DND-41 (cell line): ENCODE results near the gene PHF1.

ENCODE experiments used
- ATAC-seq: fragments of 200-7000 bp; cut with Tn5 transposase; 3 replicates; pipeline ENCODE4 v1.9.1; 2021; ENCODE audit warnings: low read depth; ENCODE audit not compliant: insufficient read depth
- DNase-seq: peaks from one replicate; pipeline ENCODE4 v3.0.0-alpha.2; 2020
- H2AFZ ChIP-seq: 2 replicates; pipeline ENCODE4 v1.6.0; 2012; ENCODE audit warnings: low read depth, low read length
- H3K27ac ChIP-seq: 2 replicates; pipeline ENCODE4 v1.5.1; 2012; ENCODE audit warnings: low read length, inconsistent platforms
- H3K27me3 ChIP-seq: fragments of 200-600 bp; sonication (generic); 2 replicates; pipeline ENCODE4 v1.6.0; 2012; ENCODE audit warnings: low read length, mild to moderate bottlenecking, inconsistent platforms; ENCODE audit not compliant: insufficient read depth, poor library complexity
- H3K36me3 ChIP-seq: 2 replicates; pipeline ENCODE4 v1.5.1; 2012; ENCODE audit warnings: low read length, inconsistent platforms; ENCODE audit not compliant: insufficient read depth
- H3K4me1 ChIP-seq: 2 replicates; pipeline ENCODE4 v1.5.1; 2012; ENCODE audit warnings: mild to moderate bottlenecking, low read length; ENCODE audit not compliant: insufficient read depth
- H3K4me2 ChIP-seq: 2 replicates; pipeline ENCODE4 v1.6.0; 2012; ENCODE audit warnings: mild to moderate bottlenecking, moderate library complexity, low read length, inconsistent platforms; ENCODE audit not compliant: insufficient read depth
- H3K4me3 ChIP-seq, 2 experiments: fragments of 200-600 bp in 1 of 2; shearing (Covaris generic) in 1 of 2; 2 replicates each; pipeline ENCODE4 v1.5.1; 2012 to 2016; ENCODE audit warnings: inconsistent platforms in 2 of 2, low read length in 2 of 2, mild to moderate bottlenecking in 2 of 2, low read depth in 1 of 2, moderate library complexity in 1 of 2
- H3K79me2 ChIP-seq: 2 replicates; pipeline ENCODE4 v1.6.0; 2012; ENCODE audit warnings: low read length, inconsistent platforms; ENCODE audit not compliant: insufficient read depth
- H3K9ac ChIP-seq: 2 replicates; pipeline ENCODE4 v1.6.0; 2012; ENCODE audit warnings: low read depth, mild to moderate bottlenecking, inconsistent platforms, low read length, moderate library complexity
- H3K9me3 ChIP-seq: 2 replicates; pipeline ENCODE4 v1.5.1; 2012; ENCODE audit warnings: low read length, moderate library complexity, mild to moderate bottlenecking, inconsistent platforms; ENCODE audit not compliant: insufficient read depth, severe bottlenecking
- H4K20me1 ChIP-seq: 2 replicates; pipeline ENCODE4 v1.6.0; 2012; ENCODE audit warnings: low read length; ENCODE audit not compliant: insufficient read depth
- EZH2 ChIP-seq: IDR thresholded peaks from 3 replicates; pipeline ENCODE4 v1.6.1; 2012; ENCODE audit warnings: borderline replicate concordance, low read depth, mild to moderate bottlenecking, moderate library complexity, low read length, inconsistent platforms; ENCODE audit not compliant: severe bottlenecking
- TF ChIP-seq, protein P1 (sequence below): IDR thresholded peaks from 2 replicates; pipeline ENCODE4 v1.5.1; 2012; ENCODE audit warnings: borderline replicate concordance, low read length, moderate library complexity, mild to moderate bottlenecking; ENCODE audit not compliant: poor library complexity, severe bottlenecking; ENCODE audit errors: extremely low read depth

The PHF1 gene

GRCh38 chr6:33450434-33450833 is 39.6 kb downstream of the PHF1 start:
- no peak overlapping the region for H3K9ac ChIP-seq
- TF ChIP-seq EZH2: no peak
- TF ChIP-seq, protein P1, sequence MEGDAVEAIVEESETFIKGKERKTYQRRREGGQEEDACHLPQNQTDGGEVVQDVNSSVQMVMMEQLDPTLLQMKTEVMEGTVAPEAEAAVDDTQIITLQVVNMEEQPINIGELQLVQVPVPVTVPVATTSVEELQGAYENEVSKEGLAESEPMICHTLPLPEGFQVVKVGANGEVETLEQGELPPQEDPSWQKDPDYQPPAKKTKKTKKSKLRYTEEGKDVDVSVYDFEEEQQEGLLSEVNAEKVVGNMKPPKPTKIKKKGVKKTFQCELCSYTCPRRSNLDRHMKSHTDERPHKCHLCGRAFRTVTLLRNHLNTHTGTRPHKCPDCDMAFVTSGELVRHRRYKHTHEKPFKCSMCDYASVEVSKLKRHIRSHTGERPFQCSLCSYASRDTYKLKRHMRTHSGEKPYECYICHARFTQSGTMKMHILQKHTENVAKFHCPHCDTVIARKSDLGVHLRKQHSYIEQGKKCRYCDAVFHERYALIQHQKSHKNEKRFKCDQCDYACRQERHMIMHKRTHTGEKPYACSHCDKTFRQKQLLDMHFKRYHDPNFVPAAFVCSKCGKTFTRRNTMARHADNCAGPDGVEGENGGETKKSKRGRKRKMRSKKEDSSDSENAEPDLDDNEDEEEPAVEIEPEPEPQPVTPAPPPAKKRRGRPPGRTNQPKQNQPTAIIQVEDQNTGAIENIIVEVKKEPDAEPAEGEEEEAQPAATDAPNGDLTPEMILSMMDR: no peak
- H3K9me3 ChIP-seq: no peaks in the 10 kb centered on the region
- DNase-seq (no peak), ATAC-seq (no peak)
- no peak overlapping the region for H3K27ac ChIP-seq
- H3K79me2 ChIP-seq: peaks cover 18% of the 10 kb centered on the region
- no peaks in the 10 kb centered on the region for H3K27me3 ChIP-seq
- no peak overlapping the region for H3K4me2 ChIP-seq
- H4K20me1 ChIP-seq: peaks cover 5% of the 10 kb centered on the region; the same call in 1 of the 2 replicates
- H3K36me3 ChIP-seq: peaks cover 45% of the 10 kb centered on the region
- no peak overlapping the region for H2AFZ ChIP-seq
- H3K4me1 ChIP-seq: peaks cover 21% of the 10 kb centered on the region
- no peak overlapping the region for H3K4me3 ChIP-seq

DNA sequence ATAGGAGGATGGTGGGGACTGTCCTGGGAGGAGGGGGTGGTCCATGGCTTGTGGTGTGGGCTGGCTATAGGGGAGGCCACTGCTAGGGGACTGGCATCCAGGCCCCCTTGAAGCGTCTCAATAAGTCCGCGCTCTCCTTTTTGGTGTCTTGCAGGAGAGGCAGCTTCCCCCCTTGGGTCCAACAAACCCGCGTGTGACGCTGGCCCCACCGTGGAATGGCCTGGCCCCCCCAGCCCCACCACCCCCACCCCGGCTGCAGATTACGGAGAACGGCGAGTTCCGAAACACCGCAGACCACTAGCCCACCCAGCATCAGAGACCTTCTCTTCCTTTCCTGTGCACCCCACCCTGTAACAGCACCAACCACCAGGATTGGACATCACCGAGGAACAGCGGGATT is 40.8 kb downstream of the PHF1 start:
- Histone ChIP-seq H3K9ac (no peak overlapping the region), H3K79me2 (peaks cover 27% of the 10 kb centered on the region), H3K36me3 (peaks cover 49% of the 10 kb centered on the region), H3K27ac (no peak overlapping the region), H4K20me1 (peaks cover 10% of the 10 kb centered on the region), H3K4me1 (peaks cover 27% of the 10 kb centered on the region), H3K27me3 (no peaks in the 10 kb centered on the region), H3K4me3 (no peak overlapping the region), H3K4me2 (no peak overlapping the region), H2AFZ (no peak overlapping the region), H3K9me3 (no peaks in the 10 kb centered on the region)
- no peak for DNase-seq
- TF ChIP-seq, protein P1: no peak
- TF ChIP-seq EZH2: no peak
- no peak for ATAC-seq

DNA sequence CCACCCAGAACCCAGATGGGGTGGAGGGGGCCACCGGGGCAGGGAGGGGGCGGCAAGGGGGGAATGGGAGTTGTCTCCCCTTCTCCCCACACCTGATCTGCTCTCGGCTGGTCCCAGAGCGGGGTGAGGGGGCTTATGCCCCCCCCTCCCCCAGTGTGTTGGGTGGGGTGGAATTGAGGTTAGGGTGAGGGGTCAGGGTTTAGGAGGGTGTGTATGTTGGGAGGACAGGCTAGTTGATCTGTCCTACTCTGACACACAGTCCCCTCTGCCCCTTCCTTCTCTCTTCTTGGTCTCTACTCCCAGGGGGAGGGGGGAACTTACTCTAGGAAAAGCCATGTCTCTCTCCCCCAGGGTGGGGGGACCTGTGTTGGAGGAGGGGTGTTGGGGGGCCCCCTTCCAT is 41.7 kb downstream of the PHF1 start:
- Histone ChIP-seq H3K79me2 (peaks cover 27% of the 10 kb centered on the region), H3K9me3 (no peaks in the 10 kb centered on the region), H3K4me1 (peaks cover 27% of the 10 kb centered on the region), H3K27me3 (no peaks in the 10 kb centered on the region), H3K4me2 (peak overlapping the region; percentile 99), H4K20me1 (peaks cover 16% of the 10 kb centered on the region), H3K4me3 (0 out of 4 replicates have a peak overlapping the region, but pooled peaks of 1 of the 2 experiments have one; percentile 89), H3K36me3 (peaks cover 46% of the 10 kb centered on the region), H2AFZ (no peak overlapping the region), H3K27ac (no peak overlapping the region), H3K9ac (peak overlapping the region; percentile 73; the same call in 1 of the 2 replicates)
- DNase-seq: no peak
- TF ChIP-seq, protein P1: no peak
- no peak for TF ChIP-seq EZH2
- ATAC-seq: no peak
